Measurements from ENCODE around the gene ASTN2. TPM values are rescaled to one million over a fixed set of nuclear protein-coding genes. Genes with fewer than 3 reads are reported as not detected.

The ASTN2 gene
- polyA plus RNA-seq, 1 experiment, result 12.8 TPM

GRCh38 chr9:116888066-116888465 lies 526.8 kb downstream of the ASTN2 start:
- TF ChIP-seq CTCF (IDR thresholded peaks at IDR 0.05; ENCODE audit: insufficient read depth, low read depth, low read length), result no peak
- H3K4me3 ChIP-seq (ENCODE audit: low read depth, low read length), result no peak overlapping the region
- ChIA-PET POLR2A (no interaction called here), CTCF (no interaction called here)
- H3K36me3 ChIP-seq (ENCODE audit: control insufficient read depth, insufficient read depth, low read length), result no peaks in the 10 kb centered on the region
- no peak for DNase-seq (ENCODE audit: low read depth)
- H3K27me3 ChIP-seq (ENCODE audit: control insufficient read depth, insufficient read depth, low read length), result no peaks in the 10 kb centered on the region

- ChIA-PET CTCF (no interaction called here), POLR2A (no interaction called here)
- Histone ChIP-seq H3K36me3 (ENCODE audit: control insufficient read depth, insufficient read depth, low read length) (no peaks in the 10 kb centered on the region), H3K4me3 (ENCODE audit: low read depth, low read length) (no peak overlapping the region), H3K27me3 (ENCODE audit: control insufficient read depth, insufficient read depth, low read length) (no peaks in the 10 kb centered on the region)
- no peak for TF ChIP-seq CTCF (IDR thresholded peaks at IDR 0.05; ENCODE audit: insufficient read depth, low read depth, low read length)
- DNase-seq (ENCODE audit: low read depth), result no peak
Measured at GRCh38 chr9:116883676-116884075, 531.2 kb downstream of the ASTN2 start.

GRCh38 chr9:116877072-116877471 lies 537.8 kb downstream of the ASTN2 start:
- H3K4me3 ChIP-seq (ENCODE audit: low read depth, low read length), result no peak overlapping the region
- ChIA-PET POLR2A (no interaction called here), CTCF (no interaction called here)
- no peaks in the 10 kb centered on the region for H3K27me3 ChIP-seq (ENCODE audit: control insufficient read depth, insufficient read depth, low read length)
- no peak for TF ChIP-seq CTCF (IDR thresholded peaks at IDR 0.05; ENCODE audit: insufficient read depth, low read depth, low read length)
- no peak for DNase-seq (ENCODE audit: low read depth)
- no peaks in the 10 kb centered on the region for H3K36me3 ChIP-seq (ENCODE audit: control insufficient read depth, insufficient read depth, low read length)

- POLR2A ChIA-PET, result no interaction called here
- TF ChIP-seq CTCF (IDR thresholded peaks at IDR 0.05; ENCODE audit: insufficient read depth, low read depth, low read length), result no peak
- Histone ChIP-seq H3K4me3 (ENCODE audit: low read depth, low read length) (no peak overlapping the region), H3K36me3 (ENCODE audit: control insufficient read depth, insufficient read depth, low read length) (no peaks in the 10 kb centered on the region), H3K27me3 (ENCODE audit: control insufficient read depth, insufficient read depth, low read length) (no peaks in the 10 kb centered on the region)
- no peak for DNase-seq (ENCODE audit: low read depth)
- CTCF ChIA-PET, result interaction anchor here (0.7 to 1.3 kb wide), 2 partner anchors 16 to 138 kb away, joined by 3 to 5 read pairs; no protein-coding TSS in a partner anchor
Measured at GRCh38 chr9:116875576-116875975, 539.3 kb downstream of the ASTN2 start.

GRCh38 chr9:116873937-116874914 lies 540.6 kb downstream of the ASTN2 start:
- ChIA-PET POLR2A (no interaction called here), CTCF (interaction anchor here (0.8 to 1.3 kb wide), 3 partner anchors 13 to 137 kb away, joined by 3 to 5 read pairs (median 4); no protein-coding TSS in a partner anchor)
- DNase-seq (ENCODE audit: low read depth), result no peak
- Histone ChIP-seq H3K36me3 (ENCODE audit: control insufficient read depth, insufficient read depth, low read length) (no peaks in the 10 kb centered on the region), H3K4me3 (ENCODE audit: low read depth, low read length) (no peak overlapping the region), H3K27me3 (ENCODE audit: control insufficient read depth, insufficient read depth, low read length) (no peaks in the 10 kb centered on the region)
- no peak for TF ChIP-seq CTCF (IDR thresholded peaks at IDR 0.05; ENCODE audit: insufficient read depth, low read depth, low read length)
